ENCODE results near the gene IPPK. TPM values are rescaled to one million over a fixed set of nuclear protein-coding genes. Genes with fewer than 3 reads are reported as not detected.
"Not testable (repeated sequence)": the region's sequence is repeated elsewhere in the genome, so short reads cannot be mapped to it uniquely, and the experiment has no call there.

The IPPK gene
- total RNA-seq, 5 donors from 2014 or later (not counting 1 experiment from before 2014, with no cell fraction given): 7.5 to 9.6 (median 8.3) TPM

DNA sequence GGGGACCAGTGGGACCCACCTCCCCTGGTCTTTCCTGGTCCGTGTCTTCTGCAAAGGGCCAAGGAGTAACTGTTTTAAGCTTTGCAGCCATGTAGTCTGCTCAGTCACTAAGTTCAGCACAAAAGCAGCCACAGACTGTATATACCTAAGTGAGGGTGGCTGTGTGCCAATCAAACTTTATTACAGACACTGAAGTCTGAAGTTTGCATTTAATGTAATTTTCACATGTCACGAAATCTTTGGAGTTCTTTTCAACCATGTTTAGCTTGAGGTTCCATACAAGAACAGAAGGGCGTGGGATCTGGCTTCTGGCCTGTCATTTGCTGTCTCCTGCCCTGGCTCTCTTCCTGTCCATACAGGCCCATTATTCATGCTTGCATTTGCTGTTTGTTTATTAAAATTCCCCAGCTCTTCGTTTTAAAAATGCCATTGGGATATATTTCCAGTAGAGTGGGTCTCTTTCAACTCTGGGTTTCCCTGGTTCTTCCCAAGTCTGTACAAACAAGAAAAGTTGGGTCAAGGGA is 69.9 kb downstream of the IPPK start:
- Mint-ChIP-seq H3K4me3 (no peak overlapping the region), H3K27ac (no peak overlapping the region), H3K9me3 (peaks cover 3 to 14% (median 8%) of the 10 kb centered on the region in 3 donors), H3K36me3 (peaks cover 9% of the 10 kb centered on the region), H3K4me1 (no peaks in the 10 kb centered on the region), H3K27me3 (no peaks in the 10 kb centered on the region)
- Histone ChIP-seq H3K9me3 (no peaks in the 10 kb centered on the region), H3K27me3 (replicated peaks in 1 of 2; ENCODE audit: control insufficient read depth in 2 of 2, extremely low read depth in 1 of 2, insufficient read depth in 2 of 2, low read length in 1 of 2) (no peaks in the 10 kb centered on the region), H3K4me1 (ENCODE audit: control insufficient read depth in 1 of 2, extremely low read depth in 1 of 2, insufficient read depth in 2 of 2, low read length in 2 of 2) (no peaks in the 10 kb centered on the region), H3K27ac (ENCODE audit: low read length) (no peak overlapping the region), H3K4me3 (ENCODE audit: control insufficient read depth in 1 of 2, extremely low read depth in 1 of 2, low read length in 1 of 2) (no peak overlapping the region), H3K36me3 (ENCODE audit: control insufficient read depth in 2 of 2, extremely low read depth in 1 of 2, insufficient read depth in 1 of 2, low read length in 1 of 2) (no peaks in the 10 kb centered on the region)
- POLR2A ChIA-PET: no interaction called here
- WGBS (ENCODE audit: insufficient coverage): 93% methylated on average over 3 of the region's 4 CpGs
- no peak for DNase-seq
- no peak for ATAC-seq (replicated peaks in 1 of 4)
- CTCF ChIA-PET: no interaction called here

- no peak for DNase-seq
- Mint-ChIP-seq H3K27me3 (no peaks in the 10 kb centered on the region), H3K4me1 (no peaks in the 10 kb centered on the region), H3K9me3 (peaks cover 0 to 4% (median 1%) of the 10 kb centered on the region in 3 donors), H3K36me3 (peaks cover 1% of the 10 kb centered on the region), H3K27ac (no peak overlapping the region), H3K4me3 (no peak overlapping the region)
- Histone ChIP-seq H3K27me3 (replicated peaks in 1 of 2; ENCODE audit: control insufficient read depth in 2 of 2, extremely low read depth in 1 of 2, insufficient read depth in 2 of 2, low read length in 1 of 2) (no peaks in the 10 kb centered on the region), H3K36me3 (ENCODE audit: control insufficient read depth in 2 of 2, extremely low read depth in 1 of 2, insufficient read depth in 1 of 2, low read length in 1 of 2) (no peaks in the 10 kb centered on the region), H3K9me3 (no peaks in the 10 kb centered on the region), H3K27ac (ENCODE audit: low read length) (no peak overlapping the region), H3K4me3 (ENCODE audit: control insufficient read depth in 1 of 2, extremely low read depth in 1 of 2, low read length in 1 of 2) (no peak overlapping the region), H3K4me1 (ENCODE audit: control insufficient read depth in 1 of 2, extremely low read depth in 1 of 2, insufficient read depth in 2 of 2, low read length in 2 of 2) (no peaks in the 10 kb centered on the region)
- ChIA-PET CTCF (interaction anchor here in 1 of 2 donors (0.6 kb wide), 1 partner anchor 203 kb away, joined by 4 read pairs; no protein-coding TSS in a partner anchor), POLR2A (interaction anchor here in 1 of 2 donors (0.7 kb wide), 1 partner anchor 1065 kb away, joined by 5 read pairs; no protein-coding TSS in a partner anchor)
- no peak for ATAC-seq (replicated peaks in 1 of 4)
- WGBS (ENCODE audit: insufficient coverage): no CpG with 5 or more reads among the region's 2 CpGs
These were observed 71.5 kb downstream of the IPPK start for GRCh38 chr9:92598382-92598781.

GRCh38 chr9:92595930-92596329 is 74.0 kb downstream of the IPPK start:
- H3K4me3 Mint-ChIP-seq: no peak overlapping the region
- H3K36me3 ChIP-seq (ENCODE audit: control insufficient read depth in 2 of 2, extremely low read depth in 1 of 2, insufficient read depth in 1 of 2, low read length in 1 of 2): no peaks in the 10 kb centered on the region
- no peaks in the 10 kb centered on the region for H3K4me1 ChIP-seq (ENCODE audit: control insufficient read depth in 1 of 2, extremely low read depth in 1 of 2, insufficient read depth in 2 of 2, low read length in 2 of 2)
- CTCF ChIA-PET: no interaction called here
- no CpG with 5 or more reads among the region's 1 CpG for WGBS (ENCODE audit: insufficient coverage)
- H3K27me3 Mint-ChIP-seq: no peaks in the 10 kb centered on the region
- no peaks in the 10 kb centered on the region for H3K9me3 Mint-ChIP-seq
- no peaks in the 10 kb centered on the region for H3K36me3 Mint-ChIP-seq
- no peaks in the 10 kb centered on the region for H3K4me1 Mint-ChIP-seq
- no peaks in the 10 kb centered on the region for H3K9me3 ChIP-seq
- H3K27me3 ChIP-seq (replicated peaks in 1 of 2; ENCODE audit: control insufficient read depth in 2 of 2, extremely low read depth in 1 of 2, insufficient read depth in 2 of 2, low read length in 1 of 2): no peaks in the 10 kb centered on the region
- H3K27ac Mint-ChIP-seq: no peak overlapping the region
- DNase-seq: no peak
- POLR2A ChIA-PET: no interaction called here
- no peak overlapping the region for H3K27ac ChIP-seq (ENCODE audit: low read length)
- ATAC-seq (replicated peaks in 1 of 4): no peak
- H3K4me3 ChIP-seq (ENCODE audit: control insufficient read depth in 1 of 2, extremely low read depth in 1 of 2, low read length in 1 of 2): no peak overlapping the region

GRCh38 chr9:92595075-92595474 is 74.9 kb downstream of the IPPK start:
- H3K36me3 ChIP-seq (ENCODE audit: control insufficient read depth in 2 of 2, extremely low read depth in 1 of 2, insufficient read depth in 1 of 2, low read length in 1 of 2); H3K27me3 ChIP-seq (replicated peaks in 1 of 2; ENCODE audit: control insufficient read depth in 2 of 2, extremely low read depth in 1 of 2, insufficient read depth in 2 of 2, low read length in 1 of 2); ATAC-seq (replicated peaks in 1 of 4); H3K4me3 ChIP-seq (ENCODE audit: control insufficient read depth in 1 of 2, extremely low read depth in 1 of 2, low read length in 1 of 2); H3K9me3 ChIP-seq; POLR2A ChIA-PET; H3K4me1 Mint-ChIP-seq; H3K4me3 Mint-ChIP-seq; H3K36me3 Mint-ChIP-seq; H3K27me3 Mint-ChIP-seq; H3K27ac ChIP-seq (ENCODE audit: low read length); H3K9me3 Mint-ChIP-seq; H3K4me1 ChIP-seq (ENCODE audit: control insufficient read depth in 1 of 2, extremely low read depth in 1 of 2, insufficient read depth in 2 of 2, low read length in 2 of 2); H3K27ac Mint-ChIP-seq; CTCF ChIA-PET; DNase-seq: not testable (repeated sequence)
- no CpG with 5 or more reads among the region's 1 CpG for WGBS (ENCODE audit: insufficient coverage)

GRCh38 chr9:92592946-92593861 is 76.7 kb downstream of the IPPK start:
- Mint-ChIP-seq H3K27me3 (no peaks in the 10 kb centered on the region), H3K36me3 (no peaks in the 10 kb centered on the region), H3K4me3 (no peak overlapping the region), H3K27ac (no peak overlapping the region), H3K4me1 (no peaks in the 10 kb centered on the region), H3K9me3 (no peaks in the 10 kb centered on the region)
- Histone ChIP-seq H3K9me3 (no peaks in the 10 kb centered on the region), H3K4me1 (ENCODE audit: control insufficient read depth in 1 of 2, extremely low read depth in 1 of 2, insufficient read depth in 2 of 2, low read length in 2 of 2) (no peaks in the 10 kb centered on the region), H3K4me3 (ENCODE audit: control insufficient read depth in 1 of 2, extremely low read depth in 1 of 2, low read length in 1 of 2) (no peak overlapping the region), H3K36me3 (ENCODE audit: control insufficient read depth in 2 of 2, extremely low read depth in 1 of 2, insufficient read depth in 1 of 2, low read length in 1 of 2) (no peaks in the 10 kb centered on the region), H3K27me3 (replicated peaks in 1 of 2; ENCODE audit: control insufficient read depth in 2 of 2, extremely low read depth in 1 of 2, insufficient read depth in 2 of 2, low read length in 1 of 2) (no peaks in the 10 kb centered on the region), H3K27ac (ENCODE audit: low read length) (no peak overlapping the region)
- no peak for ATAC-seq (replicated peaks in 1 of 4)
- no peak for DNase-seq
- CTCF ChIA-PET: interaction anchor here in 1 of 2 donors (0.6 kb wide), 1 partner anchor 102 kb away, joined by 3 read pairs; no protein-coding TSS in a partner anchor
- POLR2A ChIA-PET: no interaction called here
- WGBS (ENCODE audit: insufficient coverage): 80% methylated on average over 1 of the region's 7 CpGs

GRCh38 chr9:92592537-92592936 is 77.4 kb downstream of the IPPK start:
- Mint-ChIP-seq H3K9me3 (no peaks in the 10 kb centered on the region), H3K27me3 (no peaks in the 10 kb centered on the region), H3K4me1 (no peaks in the 10 kb centered on the region), H3K27ac (no peak overlapping the region), H3K36me3 (no peaks in the 10 kb centered on the region), H3K4me3 (no peak overlapping the region)
- Histone ChIP-seq H3K9me3 (no peaks in the 10 kb centered on the region), H3K27ac (ENCODE audit: low read length) (no peak overlapping the region), H3K4me1 (ENCODE audit: control insufficient read depth in 1 of 2, extremely low read depth in 1 of 2, insufficient read depth in 2 of 2, low read length in 2 of 2) (no peaks in the 10 kb centered on the region), H3K27me3 (replicated peaks in 1 of 2; ENCODE audit: control insufficient read depth in 2 of 2, extremely low read depth in 1 of 2, insufficient read depth in 2 of 2, low read length in 1 of 2) (no peaks in the 10 kb centered on the region), H3K4me3 (ENCODE audit: control insufficient read depth in 1 of 2, extremely low read depth in 1 of 2, low read length in 1 of 2) (no peak overlapping the region), H3K36me3 (ENCODE audit: control insufficient read depth in 2 of 2, extremely low read depth in 1 of 2, insufficient read depth in 1 of 2, low read length in 1 of 2) (no peaks in the 10 kb centered on the region)
- ChIA-PET POLR2A (no interaction called here), CTCF (no interaction called here)
- ATAC-seq (replicated peaks in 1 of 4) (no peak), DNase-seq (no peak)
- no CpG with 5 or more reads among the region's 1 CpG for WGBS (ENCODE audit: insufficient coverage)
